ENCODE measurements around the gene MARK3. TPM values are rescaled to one million over a fixed set of nuclear protein-coding genes. Genes with fewer than 3 reads are reported as not detected.
"Not testable (repeated sequence)": the region's sequence is repeated elsewhere in the genome, so short reads cannot be mapped to it uniquely, and the experiment has no call there.

MARK3 gene
- total RNA-seq, 2 experiments from 2014 or later: 76.0 to 84.2 TPM

- H3K4me3 Mint-ChIP-seq: no peak overlapping the region
- no peaks in the 10 kb centered on the region for H3K4me1 Mint-ChIP-seq
- H3K36me3 Mint-ChIP-seq (ENCODE audit: low read depth): peaks cover 32% of the 10 kb centered on the region
- no peak overlapping the region for H3K27ac Mint-ChIP-seq
- ChIA-PET CTCF (no interaction called here), POLR2A (interaction anchor here (1.5 kb wide), 1 partner anchor 11 kb away, joined by 4 read pairs; no protein-coding TSS in a partner anchor)
- no peaks in the 10 kb centered on the region for H3K27me3 Mint-ChIP-seq
- DNase-seq: no peak
- no peaks in the 10 kb centered on the region for H3K9me3 Mint-ChIP-seq
Measured at GRCh38 chr14:103507751-103508150, 122.5 kb downstream of the MARK3 start.

GRCh38 chr14:103508521-103509329 lies 123.5 kb downstream of the MARK3 start:
- no peaks in the 10 kb centered on the region for H3K27me3 Mint-ChIP-seq
- POLR2A ChIA-PET: interaction anchor here (1.5 kb wide), 1 partner anchor 10 kb away, joined by 4 read pairs; no protein-coding TSS in a partner anchor
- no peak for DNase-seq
- peaks cover 25% of the 10 kb centered on the region for H3K36me3 Mint-ChIP-seq (ENCODE audit: low read depth)
- no peak overlapping the region for H3K27ac Mint-ChIP-seq
- CTCF ChIA-PET: interaction anchor here (1.0 kb wide), 1 partner anchor 9 kb away, joined by 3 read pairs; no protein-coding TSS in a partner anchor
- no peak overlapping the region for H3K4me3 Mint-ChIP-seq
- H3K9me3 Mint-ChIP-seq: no peaks in the 10 kb centered on the region
- H3K4me1 Mint-ChIP-seq: no peaks in the 10 kb centered on the region

- POLR2A ChIA-PET: no interaction called here
- Mint-ChIP-seq H3K9me3 (no peaks in the 10 kb centered on the region), H3K4me3 (no peak overlapping the region), H3K4me1 (no peaks in the 10 kb centered on the region), H3K27ac (no peak overlapping the region), H3K27me3 (no peaks in the 10 kb centered on the region), H3K36me3 (ENCODE audit: low read depth) (peaks cover 15% of the 10 kb centered on the region)
- CTCF ChIA-PET: interaction anchor here (0.7 to 1.4 kb wide), 2 partner anchors 12 to 119 kb away, joined by 3 to 6 read pairs; no protein-coding TSS in a partner anchor
- DNase-seq: no peak
Measured at GRCh38 chr14:103509864-103510723, 124.9 kb downstream of the MARK3 start.

- POLR2A ChIA-PET: interaction anchor here (1.4 to 1.8 kb wide), 2 partner anchors 17 to 18 kb away, joined by 4 read pairs; partner anchors contain the start of gene TRMT61A
- no peaks in the 10 kb centered on the region for H3K4me1 Mint-ChIP-seq
- H3K27me3 Mint-ChIP-seq: no peaks in the 10 kb centered on the region
- peaks cover 10% of the 10 kb centered on the region for H3K36me3 Mint-ChIP-seq (ENCODE audit: low read depth)
- no peak overlapping the region for H3K4me3 Mint-ChIP-seq
- CTCF ChIA-PET: interaction anchor here (1.4 kb wide), 1 partner anchor 120 kb away, joined by 6 read pairs; no protein-coding TSS in a partner anchor
- H3K27ac Mint-ChIP-seq: no peak overlapping the region
- no peak for DNase-seq
- no peaks in the 10 kb centered on the region for H3K9me3 Mint-ChIP-seq
Measured at GRCh38 chr14:103510724-103511693, 125.8 kb downstream of the MARK3 start.

- H3K9me3 Mint-ChIP-seq, H3K27ac Mint-ChIP-seq, H3K4me3 Mint-ChIP-seq, H3K27me3 Mint-ChIP-seq, CTCF ChIA-PET, H3K4me1 Mint-ChIP-seq, DNase-seq: not testable (repeated sequence)
- POLR2A ChIA-PET: interaction anchor here (1.4 to 1.8 kb wide), 2 partner anchors 16 to 17 kb away, joined by 4 read pairs; partner anchors contain the start of gene TRMT61A
- peaks cover 10% of the 10 kb centered on the region for H3K36me3 Mint-ChIP-seq (ENCODE audit: low read depth)
Measured at GRCh38 chr14:103512180-103512579, 127.0 kb downstream of the MARK3 start.

GRCh38 chr14:103512701-103513611 lies 127.7 kb downstream of the MARK3 start:
- Mint-ChIP-seq H3K4me1 (peaks cover 1% of the 10 kb centered on the region), H3K4me3 (no peak overlapping the region), H3K9me3 (no peaks in the 10 kb centered on the region), H3K27ac (no peak overlapping the region), H3K36me3 (ENCODE audit: low read depth) (peaks cover 10% of the 10 kb centered on the region), H3K27me3 (no peaks in the 10 kb centered on the region)
- ChIA-PET POLR2A (no interaction called here), CTCF (no interaction called here)
- DNase-seq: no peak

- H3K4me3 Mint-ChIP-seq: no peak overlapping the region
- H3K27ac Mint-ChIP-seq: no peak overlapping the region
- POLR2A ChIA-PET: no interaction called here
- no peaks in the 10 kb centered on the region for H3K27me3 Mint-ChIP-seq
- H3K9me3 Mint-ChIP-seq: no peaks in the 10 kb centered on the region
- H3K36me3 Mint-ChIP-seq (ENCODE audit: low read depth): peaks cover 2% of the 10 kb centered on the region
- CTCF ChIA-PET: interaction anchor here (0.7 kb wide), 1 partner anchor 167 kb away, joined by 4 read pairs; no protein-coding TSS in a partner anchor
- peaks cover 9% of the 10 kb centered on the region for H3K4me1 Mint-ChIP-seq
- no peak for DNase-seq
Measured at GRCh38 chr14:103514596-103515421, 129.6 kb downstream of the MARK3 start.

- ChIA-PET POLR2A (no interaction called here), CTCF (interaction anchor here (4.2 kb wide), 1 partner anchor 30 kb away, joined by 25 read pairs; no protein-coding TSS in a partner anchor)
- H3K27me3 Mint-ChIP-seq: peaks cover 1% of the 10 kb centered on the region
- no peak for DNase-seq
- peaks cover 9% of the 10 kb centered on the region for H3K4me1 Mint-ChIP-seq
- no peaks in the 10 kb centered on the region for H3K9me3 Mint-ChIP-seq
- H3K36me3 Mint-ChIP-seq (ENCODE audit: low read depth): no peaks in the 10 kb centered on the region
- H3K4me3 Mint-ChIP-seq: no peak overlapping the region
- H3K27ac Mint-ChIP-seq: no peak overlapping the region
Measured at GRCh38 chr14:103516426-103517173, 131.4 kb downstream of the MARK3 start.

- POLR2A ChIA-PET: no interaction called here
- peaks cover 9% of the 10 kb centered on the region for H3K4me1 Mint-ChIP-seq
- H3K36me3 Mint-ChIP-seq (ENCODE audit: low read depth): no peaks in the 10 kb centered on the region
- H3K27me3 Mint-ChIP-seq: peaks cover 1% of the 10 kb centered on the region
- DNase-seq: no peak
- H3K4me3 Mint-ChIP-seq: no peak overlapping the region
- H3K27ac Mint-ChIP-seq: no peak overlapping the region
- CTCF ChIA-PET: interaction anchor here (1.1 to 4.2 kb wide), 2 partner anchors 9 to 30 kb away, joined by 3 to 25 read pairs; no protein-coding TSS in a partner anchor
- H3K9me3 Mint-ChIP-seq: no peaks in the 10 kb centered on the region
Measured at GRCh38 chr14:103517174-103517566, 132.0 kb downstream of the MARK3 start.

GRCh38 chr14:103517721-103518421 lies 132.7 kb downstream of the MARK3 start:
- DNase-seq: no peak
- H3K4me1 Mint-ChIP-seq: peaks cover 9% of the 10 kb centered on the region
- H3K4me3 Mint-ChIP-seq: no peak overlapping the region
- ChIA-PET POLR2A (interaction anchor here (1.0 to 3.2 kb wide), 2 partner anchors 10 to 12 kb away, joined by 4 to 14 read pairs; partner anchors contain the start of gene TRMT61A), CTCF (interaction anchor here (0.5 to 4.2 kb wide), 9 partner anchors 9 to 241 kb away, joined by 3 to 25 read pairs (median 5); partner anchors contain the start of genes BAG5 and TRMT61A)
- no peaks in the 10 kb centered on the region for H3K9me3 Mint-ChIP-seq
- no peaks in the 10 kb centered on the region for H3K36me3 Mint-ChIP-seq (ENCODE audit: low read depth)
- H3K27me3 Mint-ChIP-seq: peaks cover 5% of the 10 kb centered on the region
- H3K27ac Mint-ChIP-seq: no peak overlapping the region

Data from activated CD4-positive, alpha-beta memory T cell treated with anti-CD3 and anti-CD28 coated beads, Interleukin-2, amount 10 ng/mL, durations not matched to agents 7 days and 5 days (primary cell).